DMS153 (cell line): ENCODE results near the gene NFATC3.

Experiments
- DNase-seq: peaks from one replicate; lab custom pipeline; 2025; lab: John Stamatoyannopoulos, UW

The NFATC3 gene

GRCh38 chr16:68251832-68252231 lies 166.7 kb downstream of the NFATC3 start:
- no peak for DNase-seq

DNA sequence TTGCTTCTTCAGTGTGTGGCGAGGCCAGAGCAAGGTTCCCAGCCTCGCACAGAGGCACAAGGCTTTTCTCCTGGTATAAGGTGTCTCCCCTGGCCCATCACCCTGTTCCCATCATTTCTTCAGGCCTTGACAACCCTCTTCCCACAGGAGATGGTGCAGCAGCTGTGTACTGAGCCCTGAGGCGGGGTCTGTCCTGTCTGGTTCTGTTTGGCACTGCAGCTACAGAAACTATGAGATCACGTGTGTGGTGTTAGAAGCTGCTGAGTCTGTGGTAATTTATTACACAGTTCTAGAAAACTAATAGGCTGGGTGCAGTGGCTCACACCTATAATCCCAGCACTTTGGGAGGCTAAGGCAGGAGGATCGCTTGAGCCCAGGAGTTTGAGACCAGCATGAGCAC lies 167.2 kb downstream of the NFATC3 start:
- DNase-seq: no peak

DNA sequence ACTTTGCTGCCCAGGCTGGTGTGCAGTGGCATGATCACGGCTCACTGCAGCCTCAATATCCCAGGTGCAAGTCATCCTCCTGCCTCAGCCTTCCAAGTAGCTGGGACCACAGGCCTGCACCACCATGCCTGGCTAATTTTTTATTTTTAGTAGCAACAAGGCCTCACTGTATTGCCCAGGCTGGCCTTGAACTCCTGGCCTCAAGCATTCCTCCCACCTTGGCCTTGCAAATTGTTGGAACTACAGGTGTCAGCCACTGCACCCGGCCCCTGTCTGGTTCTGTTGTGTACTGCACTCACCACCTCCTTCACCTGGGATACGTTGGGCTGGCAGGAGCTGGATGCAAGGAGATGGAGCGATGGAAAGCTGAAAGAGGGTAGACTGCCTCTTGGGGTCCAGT lies 168.6 kb downstream of the NFATC3 start:
- DNase-seq: no peak

DNA sequence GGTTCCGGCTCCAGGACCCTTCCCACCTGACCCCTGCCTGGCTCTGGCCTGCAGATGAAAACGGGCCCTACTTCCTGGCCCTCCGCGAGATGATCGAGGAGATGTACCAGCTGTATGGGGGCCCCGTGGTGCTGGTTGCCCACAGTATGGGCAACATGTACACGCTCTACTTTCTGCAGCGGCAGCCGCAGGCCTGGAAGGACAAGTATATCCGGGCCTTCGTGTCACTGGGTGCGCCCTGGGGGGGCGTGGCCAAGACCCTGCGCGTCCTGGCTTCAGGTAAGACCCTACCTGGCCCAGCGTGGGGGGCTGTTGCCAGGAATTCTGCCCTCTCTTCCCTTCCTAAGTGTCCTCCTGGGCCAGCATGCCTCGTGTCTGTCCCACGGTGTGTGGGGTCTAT lies 170.5 kb downstream of the NFATC3 start:
- no peak for DNase-seq

GRCh38 chr16:68257251-68257905 lies 172.2 kb downstream of the NFATC3 start:
- DNase-seq: peak; percentile 69

GRCh38 chr16:68257906-68258800 lies 173.0 kb downstream of the NFATC3 start:
- DNase-seq: no peak

DNA sequence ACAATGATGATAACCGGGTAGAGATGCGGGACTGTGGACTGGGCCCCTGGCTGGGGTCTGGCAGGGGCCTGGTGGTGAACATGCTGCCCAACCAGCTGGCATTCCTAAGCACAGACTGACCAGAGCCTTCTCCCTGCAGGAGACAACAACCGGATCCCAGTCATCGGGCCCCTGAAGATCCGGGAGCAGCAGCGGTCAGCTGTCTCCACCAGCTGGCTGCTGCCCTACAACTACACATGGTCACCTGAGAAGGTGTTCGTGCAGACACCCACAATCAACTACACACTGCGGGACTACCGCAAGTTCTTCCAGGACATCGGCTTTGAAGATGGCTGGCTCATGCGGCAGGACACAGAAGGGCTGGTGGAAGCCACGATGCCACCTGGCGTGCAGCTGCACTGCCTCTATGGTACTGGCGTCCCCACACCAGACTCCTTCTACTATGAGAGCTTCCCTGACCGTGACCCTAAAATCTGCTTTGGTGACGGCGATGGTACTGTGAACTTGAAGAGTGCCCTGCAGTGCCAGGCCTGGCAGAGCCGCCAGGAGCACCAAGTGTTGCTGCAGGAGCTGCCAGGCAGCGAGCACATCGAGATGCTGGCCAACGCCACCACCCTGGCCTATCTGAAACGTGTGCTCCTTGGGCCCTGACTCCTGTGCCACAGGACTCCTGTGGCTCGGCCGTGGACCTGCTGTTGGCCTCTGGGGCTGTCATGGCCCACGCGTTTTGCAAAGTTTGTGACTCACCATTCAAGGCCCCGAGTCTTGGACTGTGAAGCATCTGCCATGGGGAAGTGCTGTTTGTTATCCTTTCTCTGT lies 174.0 kb downstream of the NFATC3 start:
- DNase-seq: no peak

GRCh38 chr16:68263559-68264127 lies 178.5 kb downstream of the NFATC3 start:
- no peak for DNase-seq

GRCh38 chr16:68264128-68265077 lies 179.2 kb downstream of the NFATC3 start, which contains the start of gene SLC7A6:
TSS of gene SLC7A6 (plus strand) at chr16:68264526. CDS start at chr16:68274727, 10,201 bp downstream.
- no peak for DNase-seq

DNA sequence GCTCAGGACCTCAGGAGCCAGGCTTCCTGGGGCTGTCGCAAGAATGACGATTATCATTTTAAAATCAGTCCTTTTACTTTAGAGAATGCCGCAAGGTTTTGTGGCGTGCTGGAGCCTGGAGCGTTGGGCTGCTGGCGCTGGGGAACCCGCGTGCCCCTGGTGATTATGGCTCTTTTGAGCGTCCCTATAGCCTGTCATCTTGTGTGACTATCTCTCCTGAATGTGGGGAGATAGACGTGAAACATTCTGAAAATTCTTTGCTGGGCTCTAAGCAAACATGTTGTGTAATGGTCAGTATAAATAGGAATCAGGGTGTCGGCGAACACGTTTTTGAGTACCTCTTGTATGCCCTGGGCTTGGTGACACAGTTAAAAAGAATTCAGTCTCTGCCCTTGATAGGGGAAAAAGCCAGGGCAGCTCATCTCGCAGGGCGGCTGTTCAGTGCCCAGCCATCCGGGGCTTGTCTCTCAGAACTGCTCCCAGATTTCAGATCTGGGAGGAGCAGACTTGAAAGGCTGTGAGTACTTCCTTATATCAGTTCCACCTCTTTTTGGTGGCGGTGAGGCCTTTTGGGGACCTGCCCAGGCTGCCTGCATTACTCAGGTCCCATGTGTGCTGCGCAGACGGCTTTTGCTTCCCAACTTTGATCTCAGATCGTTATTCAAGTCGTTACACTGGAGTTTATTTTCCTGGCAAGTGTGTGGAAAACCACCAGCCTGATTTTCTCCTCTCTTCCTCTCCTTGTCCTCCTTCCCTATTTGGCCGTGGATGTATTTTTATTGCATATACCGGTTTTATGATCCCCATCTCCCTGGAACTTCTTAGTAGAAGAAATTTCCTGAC lies 180.1 kb downstream of the NFATC3 start:
- DNase-seq: peak; percentile 8

DNA sequence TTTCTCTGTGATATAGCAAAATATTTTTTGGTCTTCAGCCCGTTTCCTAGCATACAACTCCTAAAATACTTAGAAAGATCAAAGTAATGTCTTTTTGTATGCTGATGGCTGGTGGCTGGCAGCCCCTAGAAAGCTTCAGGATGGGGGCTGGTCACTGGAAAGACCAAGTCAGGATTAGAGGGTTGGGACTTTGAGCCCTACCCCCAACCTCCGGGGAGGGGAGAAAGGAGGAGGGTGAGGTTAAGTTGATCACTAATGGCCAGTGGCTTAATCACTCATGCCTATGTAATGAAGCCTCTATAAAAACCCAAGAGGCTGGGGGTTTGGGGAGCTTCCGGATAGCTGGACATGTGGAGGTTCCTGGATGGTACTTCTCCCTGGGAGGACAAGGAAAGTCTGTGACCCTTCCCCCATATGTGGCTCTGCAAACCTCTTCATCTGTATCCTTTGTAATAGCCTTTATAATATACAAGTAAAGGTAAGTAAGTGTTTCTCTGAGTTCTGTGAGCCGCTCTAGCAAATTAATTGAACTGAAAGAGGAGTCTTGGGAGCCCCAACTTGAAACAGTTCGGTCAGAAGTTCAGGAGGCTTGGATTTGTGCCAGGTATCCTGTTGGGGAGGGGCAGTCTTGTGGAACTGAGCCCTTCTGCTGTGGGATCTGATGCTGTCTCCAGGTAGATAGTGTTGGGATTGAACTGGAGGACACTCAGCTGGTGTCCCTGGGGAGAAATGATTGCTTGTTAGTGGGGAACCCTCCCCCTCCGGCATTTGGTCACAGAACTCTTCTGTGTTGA lies 182.6 kb downstream of the NFATC3 start:
- no peak for DNase-seq

DNA sequence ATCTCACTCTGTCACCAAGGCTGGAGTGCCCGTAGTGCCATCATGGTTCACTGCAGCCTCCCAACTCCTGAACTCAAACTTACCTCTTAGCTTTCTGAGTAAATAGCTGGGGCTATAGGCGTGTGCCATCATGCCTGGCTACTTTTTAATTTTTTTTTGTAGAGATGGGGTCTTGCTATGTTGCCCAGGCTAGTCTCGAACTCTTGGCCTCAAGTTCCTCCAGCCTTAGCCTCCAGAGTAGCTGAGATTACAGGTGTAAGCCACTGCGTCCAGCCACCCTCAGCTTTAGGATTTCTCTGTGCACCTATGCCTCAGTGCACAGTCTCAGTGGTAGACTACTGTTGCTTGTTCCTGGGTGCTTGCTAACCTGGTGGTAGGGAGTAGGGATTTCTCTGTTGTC lies 184.6 kb downstream of the NFATC3 start:
- DNase-seq: no peak

DNA sequence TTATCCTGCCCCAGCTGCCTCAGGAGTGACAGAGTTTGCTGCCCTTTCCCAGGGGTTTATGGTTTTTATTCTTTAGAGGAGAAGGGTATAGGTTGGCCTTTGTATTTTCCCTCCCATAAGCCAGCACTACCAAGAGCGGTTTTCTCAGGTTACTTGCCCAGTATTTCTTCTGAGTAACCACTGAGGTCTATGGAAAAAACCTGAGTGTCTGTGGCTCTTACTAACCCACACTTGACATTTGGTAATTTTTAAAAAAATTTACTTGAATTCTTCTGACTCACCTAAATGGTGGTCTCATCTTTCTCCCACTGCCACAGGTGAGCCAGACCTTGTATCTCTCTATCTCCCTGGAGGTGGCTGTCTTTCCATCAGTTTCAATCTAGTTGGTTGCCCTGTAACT lies 185.2 kb downstream of the NFATC3 start:
- no peak for DNase-seq

GRCh38 chr16:68272507-68273209 lies 187.5 kb downstream of the NFATC3 start:
- peak; percentile 87 for DNase-seq

DNA sequence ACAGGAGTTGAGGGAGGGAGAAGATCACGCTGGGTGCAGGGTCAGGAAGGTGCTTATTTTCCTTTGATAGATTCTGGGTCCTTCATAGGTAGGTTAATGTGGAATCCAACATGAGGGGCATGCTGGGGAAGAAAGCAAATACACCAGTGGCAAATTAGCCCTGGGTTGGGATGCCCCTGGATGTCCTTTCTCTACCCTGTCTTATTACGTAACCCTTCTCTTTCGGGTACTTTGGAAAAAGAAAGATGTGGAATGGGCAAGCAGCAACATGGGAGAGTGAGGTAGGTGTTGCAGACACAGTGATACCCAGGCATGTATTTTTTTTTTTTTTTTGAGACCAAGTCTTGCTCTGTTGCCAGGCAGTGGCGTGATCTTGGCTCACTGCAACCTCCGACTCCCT lies 188.3 kb downstream of the NFATC3 start:
- DNase-seq: no peak

DNA sequence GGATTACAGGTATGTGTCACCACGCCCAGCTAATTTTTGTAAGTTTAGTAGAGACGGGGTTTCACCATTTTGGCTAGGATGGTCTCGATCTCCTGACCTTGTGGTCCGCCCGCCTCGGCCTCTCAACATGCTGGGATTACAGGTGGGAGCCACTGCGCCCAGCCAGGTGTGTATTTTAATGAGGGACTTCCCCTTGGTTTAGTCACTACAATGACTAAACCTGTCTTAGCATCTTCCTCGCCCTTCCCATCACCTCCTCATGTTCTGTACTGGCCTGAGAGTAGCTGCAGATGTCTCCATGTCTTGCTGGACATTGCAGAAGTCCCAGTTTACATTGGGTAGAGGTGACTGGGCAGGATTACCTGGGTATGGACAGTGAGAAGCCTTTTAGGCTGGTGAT lies 188.7 kb downstream of the NFATC3 start:
- DNase-seq: no peak

- peak; percentile 32 for DNase-seq
These were observed 189.3 kb downstream of the NFATC3 start for GRCh38 chr16:68274441-68274840.

DNA sequence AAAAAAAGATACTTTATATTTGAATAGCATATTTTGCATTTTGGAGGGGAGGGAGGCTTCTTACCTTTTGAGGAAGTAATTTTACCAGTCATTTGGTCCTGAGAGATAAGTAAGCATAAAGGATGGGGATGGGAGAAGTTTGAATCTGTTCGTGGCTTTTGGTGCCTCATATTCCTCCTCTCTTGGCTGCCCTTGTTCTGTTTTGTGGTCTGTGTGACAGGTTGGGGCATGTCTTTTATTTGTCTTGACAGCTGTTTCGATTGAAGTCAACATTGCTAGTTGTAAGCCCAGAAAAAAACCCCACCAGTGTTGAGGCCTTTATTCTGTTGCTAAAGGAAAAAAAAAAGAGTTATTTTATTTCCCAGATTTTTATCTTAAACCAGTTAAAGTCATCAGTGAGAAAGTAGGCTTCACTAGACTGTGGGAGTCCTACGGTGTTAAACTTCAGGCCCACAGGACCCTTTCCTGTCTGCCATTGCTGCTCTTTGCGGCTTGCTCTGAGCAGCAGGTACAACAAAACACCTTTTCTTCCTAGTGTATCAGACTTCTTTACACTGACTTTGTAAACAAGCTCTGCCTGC lies 190.5 kb downstream of the NFATC3 start:
- DNase-seq: peak; percentile 66
